GM21381 (cell line): ENCODE results near the gene CCNJ.

Experiments
- ATAC-seq: cut with Tn5 transposase; IDR thresholded peaks from one replicate; pipeline ENCODE4 v1.9.1; 2021; ENCODE audit warnings: mild to moderate bottlenecking, moderate library complexity; ENCODE audit not compliant: unreplicated experiment

Gene CCNJ

GRCh38 chr10:96053985-96054384 lies 10.6 kb downstream of the CCNJ start:
- no peak for ATAC-seq

- no peak for ATAC-seq
Measured at GRCh38 chr10:96056787-96057186, 13.4 kb downstream of the CCNJ start.

DNA sequence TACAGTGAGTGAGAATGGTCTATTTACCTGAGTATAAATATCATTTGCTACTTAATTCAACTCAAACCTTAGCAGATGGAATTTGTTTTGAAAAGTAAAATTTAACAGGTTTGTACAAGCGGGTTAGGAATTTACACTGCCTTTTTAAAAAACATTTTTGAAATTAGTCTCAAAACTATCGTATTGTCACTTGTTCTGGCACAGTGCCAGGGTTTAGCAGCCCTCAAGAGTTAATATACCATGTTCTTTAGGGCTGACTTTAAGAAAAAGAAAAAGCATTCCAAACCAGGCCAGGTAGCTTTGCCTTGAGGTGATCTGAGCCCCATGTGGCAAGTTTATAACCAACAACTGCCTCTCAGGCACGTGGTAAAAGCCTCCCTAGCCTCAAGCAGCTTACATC lies 17.8 kb downstream of the CCNJ start:
- ATAC-seq: no peak

DNA sequence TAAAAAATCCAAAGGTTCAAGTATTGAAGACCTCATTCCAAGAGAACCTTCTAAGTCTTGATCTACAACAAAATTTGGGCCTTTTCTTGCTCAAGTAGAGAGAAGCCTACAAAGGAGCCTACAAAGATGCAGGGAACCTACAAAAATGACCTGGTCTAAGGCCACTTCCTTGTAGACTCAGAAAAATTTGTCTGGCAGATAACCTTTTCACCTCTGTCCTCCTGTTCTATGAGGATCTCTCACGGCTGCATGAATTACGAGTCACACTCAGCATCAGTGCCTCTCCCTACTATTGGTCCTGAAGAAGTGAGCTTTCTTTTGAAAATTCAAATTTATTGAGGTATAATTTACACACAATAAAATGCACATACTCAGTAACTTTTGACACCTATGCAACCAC lies 29.3 kb downstream of the CCNJ start:
- no peak for ATAC-seq

GRCh38 chr10:96073722-96074121 lies 30.3 kb downstream of the CCNJ start:
- ATAC-seq: no peak

DNA sequence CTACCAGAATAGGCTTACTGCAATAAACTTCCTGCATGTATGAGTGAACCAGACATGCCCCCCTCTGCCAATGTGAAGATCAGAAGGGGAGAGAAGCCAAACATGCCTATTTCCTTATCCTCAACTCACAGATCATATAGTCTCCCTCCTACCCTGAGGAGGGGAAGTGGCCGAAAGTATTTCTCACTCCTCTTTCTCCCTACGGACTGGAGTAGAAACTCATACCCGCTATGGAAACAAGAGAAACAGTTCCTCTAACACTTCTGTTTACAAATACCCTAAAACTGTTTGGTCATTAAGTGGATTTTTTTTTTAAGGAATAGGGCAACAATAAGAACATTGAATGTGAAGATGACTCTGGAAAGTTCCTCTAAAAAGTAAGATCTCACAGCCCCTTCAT lies 31.4 kb downstream of the CCNJ start:
- no peak for ATAC-seq

GRCh38 chr10:96075977-96076376 lies 32.6 kb downstream of the CCNJ start:
- ATAC-seq: no peak

DNA sequence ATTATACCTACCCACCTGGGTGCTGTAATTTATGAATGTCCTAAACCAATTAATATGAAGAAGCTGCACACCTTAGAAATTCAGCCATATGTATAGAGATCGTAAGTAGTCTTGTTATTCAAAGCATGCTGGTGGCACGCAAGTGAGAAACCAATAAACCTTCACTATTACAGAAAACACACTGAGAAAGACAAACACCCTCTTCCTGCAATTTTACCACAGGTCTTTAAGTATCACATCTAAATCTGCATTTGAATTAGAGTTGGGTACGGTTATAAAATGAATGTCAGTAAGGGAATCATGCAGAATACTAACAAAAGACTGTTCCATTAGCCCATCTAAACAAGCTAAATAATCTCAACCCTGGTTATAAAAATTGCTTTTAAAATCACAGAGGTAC lies 33.8 kb downstream of the CCNJ start:
- ATAC-seq: no peak

DNA sequence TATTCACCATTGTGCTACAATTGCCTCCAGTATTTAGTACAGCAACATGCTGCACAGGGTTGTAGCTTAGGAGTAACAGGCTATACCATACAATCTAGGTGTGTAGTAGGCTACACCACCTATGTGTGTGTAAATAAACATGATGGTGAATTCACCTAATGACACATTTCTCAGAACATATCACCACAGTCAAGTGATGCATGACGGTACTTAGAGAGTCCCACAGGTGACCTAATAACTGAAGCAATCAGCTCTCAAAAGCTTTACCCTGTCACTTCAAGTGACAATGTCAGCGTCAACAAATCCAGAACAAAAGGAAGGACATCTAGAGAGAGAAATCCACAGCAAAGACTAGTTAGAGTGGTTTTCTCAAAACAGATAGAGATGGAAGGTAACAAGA lies 38.8 kb downstream of the CCNJ start:
- no peak for ATAC-seq

DNA sequence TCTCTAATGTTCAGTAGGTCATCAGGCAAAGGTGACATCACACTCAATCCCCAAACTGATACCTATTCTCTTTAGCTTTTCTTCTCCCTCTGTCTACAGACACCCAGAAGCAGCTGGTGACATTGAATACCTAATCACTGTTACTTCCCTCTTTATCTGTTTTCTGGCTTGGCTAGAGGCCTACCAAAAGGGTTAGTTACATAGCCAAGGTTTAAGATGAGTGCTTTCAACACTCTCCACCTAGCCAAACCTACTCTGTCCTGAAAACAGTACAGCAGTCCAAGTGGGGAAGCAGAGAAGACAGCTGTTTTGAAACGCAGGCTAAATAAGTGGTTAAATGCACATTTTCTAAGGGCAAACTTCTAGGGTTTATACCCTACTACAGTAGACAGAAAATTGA lies 39.4 kb downstream of the CCNJ start:
- no peak for ATAC-seq

- ATAC-seq: no peak
Measured at GRCh38 chr10:96089116-96089515, 45.7 kb downstream of the CCNJ start.

- peak; percentile 87 for ATAC-seq
Measured at GRCh38 chr10:96089670-96090462, 46.5 kb downstream of the CCNJ start.

- no peak for ATAC-seq
Measured at GRCh38 chr10:96090463-96090800, 47.0 kb downstream of the CCNJ start.

- no peak for ATAC-seq
Measured at GRCh38 chr10:96092999-96093767, 49.8 kb downstream of the CCNJ start.

- no peak for ATAC-seq
Measured at GRCh38 chr10:96093948-96094347, 50.6 kb downstream of the CCNJ start.

DNA sequence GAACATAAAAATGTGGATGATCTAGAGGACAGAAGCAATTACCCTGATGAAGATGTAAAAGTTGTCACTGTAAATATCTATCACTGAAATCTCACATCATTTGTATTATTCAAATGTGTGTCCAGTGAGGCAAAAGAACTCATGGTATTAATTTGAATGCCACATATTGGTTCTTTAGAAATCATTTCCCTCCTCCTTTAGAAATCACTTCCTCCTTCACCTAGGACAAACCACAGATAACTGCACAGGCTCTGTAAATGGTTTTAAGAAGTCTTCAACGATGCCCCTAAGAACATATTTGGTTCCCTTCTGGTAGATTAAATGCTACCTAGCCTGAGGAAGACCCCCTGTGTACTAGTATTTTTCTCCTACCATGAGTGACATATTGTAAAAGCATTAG lies 53.6 kb downstream of the CCNJ start:
- ATAC-seq: no peak

DNA sequence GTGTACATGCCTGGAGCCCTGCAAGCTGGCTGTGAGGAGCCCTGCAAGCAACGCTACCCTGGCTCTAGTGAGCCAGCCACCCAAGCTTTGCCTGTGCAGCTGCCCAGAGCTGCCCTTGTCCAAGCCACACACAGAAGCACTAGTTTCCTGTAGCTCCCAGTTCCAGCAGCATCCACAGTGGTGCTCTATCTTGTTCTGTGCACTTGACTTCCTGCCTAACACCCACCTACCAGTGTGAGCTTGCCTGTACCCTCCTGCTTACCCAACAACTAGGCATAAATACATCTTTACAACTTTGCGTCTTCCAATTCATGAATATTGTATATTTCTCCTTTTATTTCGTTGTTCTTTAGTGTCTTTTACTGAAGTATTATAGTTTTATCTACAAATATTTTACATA lies 54.5 kb downstream of the CCNJ start:
- ATAC-seq: no peak

GRCh38 chr10:96107623-96108038 lies 64.2 kb downstream of the CCNJ start:
- no peak for ATAC-seq
